ENCODE data around the gene SEC61G.

Gene SEC61G

GRCh38 chr7:54758702-54759592 lies at the start of gene SEC61G:
SEC61G (minus strand) TSS chr7:54759211; CDS start chr7:54757588, 1,623 bp downstream.
- peak; percentile 97 for DNase-seq

GRCh38 chr7:54802841-54803240 lies 43.8 kb upstream of the SEC61G start:
- no peak for DNase-seq

DNA sequence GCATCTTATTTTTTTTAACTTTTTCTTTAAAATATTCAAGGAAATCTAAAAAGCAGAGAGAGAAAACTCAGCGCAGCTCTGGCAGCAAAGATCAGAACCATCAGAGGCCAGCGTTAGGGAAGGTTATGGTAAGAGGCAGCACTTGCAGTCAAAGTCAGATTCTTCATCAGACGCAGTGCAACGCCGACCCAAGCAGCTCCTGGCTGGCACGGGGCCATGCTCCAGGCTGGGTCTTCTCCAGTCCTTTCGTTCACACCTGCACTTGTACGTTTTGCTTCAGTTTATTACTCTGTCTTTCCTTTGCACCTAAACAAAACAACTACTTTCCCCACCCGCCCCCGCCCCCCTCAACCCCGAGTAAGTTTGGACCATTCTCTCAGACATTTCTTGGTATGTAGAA lies 43.1 kb upstream of the SEC61G start:
- DNase-seq: no peak

- DNase-seq: no peak
Measured at GRCh38 chr7:54799792-54800191, 40.8 kb upstream of the SEC61G start.

- no peak for DNase-seq
Measured at GRCh38 chr7:54798530-54798929, 39.5 kb upstream of the SEC61G start.

GRCh38 chr7:54796853-54797252 lies 37.8 kb upstream of the SEC61G start:
- no peak for DNase-seq

DNA sequence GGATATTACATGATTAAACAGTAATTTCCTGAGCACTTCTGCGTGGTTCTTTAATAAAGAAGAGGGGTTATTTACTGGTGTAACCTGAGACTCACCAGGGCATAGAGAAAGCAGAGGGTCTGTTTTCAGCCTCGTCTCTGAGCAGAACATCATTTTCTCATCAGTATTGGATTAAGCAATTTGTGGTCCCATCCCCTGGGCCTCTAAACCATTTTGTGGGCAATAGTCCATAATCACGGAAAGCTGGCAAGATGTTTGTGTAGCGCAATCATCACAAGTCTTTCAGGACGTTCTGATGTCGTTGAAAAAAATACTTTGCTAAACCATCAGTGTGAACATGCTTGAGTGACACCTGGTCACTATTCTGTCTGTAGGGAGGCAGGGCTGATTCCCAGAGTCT lies 37.1 kb upstream of the SEC61G start:
- DNase-seq: no peak

DNA sequence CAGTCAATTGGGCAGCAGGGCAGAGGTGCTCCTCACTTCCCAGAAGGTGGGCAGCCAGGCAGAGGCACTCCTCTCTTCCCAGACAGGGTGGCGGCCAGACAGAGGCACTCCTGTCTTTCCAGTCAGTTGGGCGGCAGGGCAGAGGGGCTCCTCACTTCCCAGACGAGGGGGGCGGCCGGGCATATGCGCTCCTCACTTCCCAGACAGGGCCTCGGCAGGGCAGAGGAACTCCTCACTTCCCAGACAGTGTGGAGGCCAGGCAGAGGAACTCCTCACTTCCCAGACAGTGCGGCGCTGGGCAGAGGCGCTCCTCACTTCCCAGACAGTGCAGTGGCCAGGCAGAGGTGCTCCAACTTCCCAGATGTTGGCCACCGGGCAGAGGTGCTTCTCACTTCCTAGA lies 33.4 kb upstream of the SEC61G start:
- DNase-seq: no peak

- DNase-seq: peak; percentile 93
Measured at GRCh38 chr7:54788664-54789063, 29.7 kb upstream of the SEC61G start.

DNA sequence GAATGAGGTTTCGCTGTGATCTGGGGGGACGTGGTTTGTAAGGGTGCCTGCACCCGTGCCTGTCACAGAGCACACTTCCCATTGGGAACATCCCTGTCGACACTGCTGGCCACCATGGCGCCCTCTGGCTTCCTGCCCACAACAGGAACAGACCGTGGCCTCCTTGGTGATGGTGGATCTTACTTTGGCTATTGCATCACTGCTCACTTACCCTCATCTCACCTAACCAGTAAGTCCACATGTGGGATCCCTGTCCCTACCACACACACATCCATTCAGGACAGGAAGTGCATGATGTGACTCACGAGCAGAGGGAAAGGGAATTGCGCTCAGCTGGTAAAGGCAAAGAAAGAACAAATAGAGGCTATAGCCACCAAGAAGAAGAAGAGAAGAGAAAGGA lies 26.2 kb upstream of the SEC61G start:
- no peak for DNase-seq

DNA sequence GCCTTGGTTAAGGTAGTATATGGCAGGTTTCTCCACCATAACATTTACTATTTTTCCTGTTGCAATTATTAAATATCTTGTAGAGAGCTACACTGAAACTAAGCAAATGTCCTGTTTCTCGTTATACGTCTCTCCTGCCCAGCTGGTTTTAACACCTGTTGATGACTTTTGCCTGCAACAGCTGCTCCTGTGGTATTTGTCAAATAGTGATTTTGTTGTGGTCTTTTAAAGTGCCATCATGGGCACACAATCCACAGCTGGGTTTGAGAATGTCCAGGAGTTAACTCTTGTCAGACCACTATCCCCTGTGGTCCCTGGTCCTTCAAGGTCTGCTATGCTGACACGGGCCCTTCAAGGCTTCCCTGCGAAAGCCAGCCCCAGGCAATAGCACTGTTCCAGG lies 24.9 kb upstream of the SEC61G start:
- no peak for DNase-seq

- DNase-seq: no peak
Measured at GRCh38 chr7:54782829-54783228, 23.8 kb upstream of the SEC61G start.

DNA sequence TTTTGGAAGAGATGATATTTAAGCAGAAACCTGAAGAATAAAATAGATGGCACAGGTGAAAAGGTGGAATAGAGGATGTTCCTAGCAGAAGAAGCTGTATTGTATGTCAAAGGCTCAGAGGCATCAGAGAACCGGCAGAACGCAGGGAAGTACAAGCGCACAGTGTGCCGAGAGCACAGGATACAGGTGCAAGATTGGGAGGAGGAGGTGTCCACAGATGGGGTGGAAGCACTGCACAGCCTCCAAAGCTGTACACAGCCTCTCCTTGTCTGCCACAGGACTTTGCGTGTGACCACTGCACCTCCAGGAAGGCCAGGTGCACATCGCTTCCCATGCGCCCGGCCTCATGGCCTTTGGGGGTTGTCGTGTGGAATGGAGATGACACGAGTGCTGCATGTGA lies 23.3 kb upstream of the SEC61G start:
- no peak for DNase-seq

GRCh38 chr7:54781134-54781920 lies 22.3 kb upstream of the SEC61G start:
- DNase-seq: no peak

- no peak for DNase-seq
Measured at GRCh38 chr7:54780490-54780889, 21.5 kb upstream of the SEC61G start.

DNA sequence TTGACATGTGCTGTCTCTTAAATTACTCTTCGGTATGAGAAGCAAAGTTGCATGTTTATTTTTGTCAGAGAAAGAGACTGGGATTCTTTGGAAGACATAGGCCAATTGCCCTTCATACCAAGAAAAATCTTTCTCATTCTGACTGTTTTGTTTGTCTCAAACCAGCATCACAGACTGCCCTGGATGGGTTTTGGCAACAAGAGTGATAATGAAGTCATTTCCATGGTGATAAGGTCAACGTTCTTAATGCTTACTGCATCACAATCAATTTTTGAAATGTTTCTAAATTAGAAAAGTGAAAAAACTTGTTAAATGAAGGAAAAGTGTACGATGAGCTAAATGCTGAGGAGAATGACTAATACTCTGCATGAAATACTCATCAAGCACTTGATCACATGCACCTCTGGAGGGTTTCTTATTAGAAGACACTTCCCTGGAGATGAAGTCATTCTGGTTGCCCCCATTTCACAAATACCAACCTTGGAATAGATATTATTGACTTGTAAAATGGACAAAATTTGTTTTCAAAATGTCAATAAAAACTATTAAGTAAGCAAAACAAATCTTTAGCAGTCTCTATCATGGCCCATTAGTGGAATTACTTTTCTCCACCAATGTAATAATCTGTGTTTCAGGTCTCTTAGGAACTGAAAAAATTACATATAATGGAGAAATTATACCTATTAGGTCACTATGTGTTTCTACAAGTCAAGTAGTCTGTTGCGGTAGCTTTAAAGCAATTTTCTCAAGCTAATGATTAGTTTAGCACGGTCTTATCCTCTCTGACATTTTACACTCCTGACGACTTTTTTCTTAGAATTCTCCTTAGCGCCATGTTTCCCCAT lies 19.9 kb upstream of the SEC61G start:
- no peak for DNase-seq

DNA sequence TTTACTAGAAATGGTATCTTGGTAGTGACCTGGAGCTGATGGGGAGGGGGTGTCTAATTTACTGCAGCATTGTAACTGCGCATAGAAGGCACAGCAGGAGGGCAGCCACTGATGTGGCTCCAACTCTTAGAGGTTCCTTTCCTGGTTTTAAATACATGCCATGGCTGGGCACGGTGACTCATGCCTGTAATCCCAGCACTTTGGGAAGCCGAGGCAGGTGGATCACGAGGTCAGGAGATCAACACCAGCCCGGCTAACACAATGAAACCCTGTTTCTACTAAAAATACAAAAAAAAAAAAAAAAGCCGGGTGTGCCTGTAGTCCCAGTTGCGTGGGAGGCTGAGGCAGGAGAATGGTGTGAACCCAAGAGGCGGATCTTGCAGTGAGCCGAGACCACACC lies 19.2 kb upstream of the SEC61G start:
- DNase-seq: no peak

DNA sequence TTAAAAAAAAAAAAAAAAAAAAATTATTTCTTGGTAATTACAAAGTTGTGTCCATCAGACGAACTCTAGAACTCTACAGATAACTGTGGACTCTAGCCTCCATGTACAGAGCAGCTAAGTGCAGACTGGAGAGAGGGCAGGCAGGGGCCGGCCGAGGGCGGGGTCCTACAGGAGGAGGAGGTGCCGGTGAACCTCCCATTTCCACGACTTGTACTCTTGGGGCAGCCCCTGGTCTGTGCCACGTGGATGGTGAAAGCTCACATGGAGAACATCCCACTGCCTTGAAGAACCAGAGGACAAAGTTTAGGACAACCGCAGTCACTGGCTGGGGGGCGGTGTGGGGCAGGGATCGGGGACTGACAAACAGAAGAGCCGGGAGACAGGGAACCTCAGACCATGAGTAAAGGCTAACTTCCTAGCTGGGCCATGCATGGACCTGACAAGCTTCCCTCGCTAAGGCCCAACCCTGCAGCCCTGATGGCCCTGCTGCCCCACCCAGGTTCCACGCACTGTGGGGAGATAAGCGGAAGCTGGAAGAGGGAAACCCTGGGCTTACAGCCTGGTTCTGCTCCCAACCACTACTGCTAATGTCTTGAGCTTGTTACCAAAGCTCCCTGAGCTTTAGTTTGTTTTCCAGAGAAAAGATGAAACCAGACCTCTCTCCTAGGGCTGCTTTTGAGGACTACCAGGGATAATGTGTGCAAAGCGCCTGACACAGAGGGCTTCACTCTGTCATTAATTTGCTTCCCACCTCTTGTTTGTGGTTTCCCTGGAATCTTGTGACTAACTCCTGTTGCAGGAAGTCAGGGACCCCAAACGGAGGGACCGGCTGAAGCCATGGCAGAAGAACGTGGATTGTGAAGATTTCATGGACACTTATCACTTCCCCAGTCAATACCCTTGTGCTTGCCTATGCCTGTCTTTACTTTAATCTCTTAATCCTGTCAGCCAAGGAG lies 16.1 kb upstream of the SEC61G start:
- no peak for DNase-seq

GRCh38 chr7:54773472-54774399 lies 14.7 kb upstream of the SEC61G start:
- peak; percentile 93 for DNase-seq

- DNase-seq: no peak
Measured at GRCh38 chr7:54769203-54769602, 10.2 kb upstream of the SEC61G start.

- DNase-seq: no peak
Measured at GRCh38 chr7:54764861-54765260, 5.8 kb upstream of the SEC61G start.

All from NCI-H510A treated with DMSO at 0.1 percent for 48 hours (cell line).